ENCODE measurements around the gene PROM1. TPM values are rescaled to one million over a fixed set of nuclear protein-coding genes. Genes with fewer than 3 reads are reported as not detected.

Gene PROM1
- total RNA-seq, 1 experiment from 2014 or later, result 0.27 TPM

GRCh38 chr4:16029886-16030285, 53.9 kb downstream of the PROM1 start:
- DNase-seq (ENCODE audit: extremely low read depth, low read depth), result no peak

GRCh38 chr4:16029262-16029661, 54.6 kb downstream of the PROM1 start:
- no peak for DNase-seq (ENCODE audit: extremely low read depth, low read depth)

- no peak for DNase-seq (ENCODE audit: extremely low read depth, low read depth)
Measured at GRCh38 chr4:16027626-16028025, 56.2 kb downstream of the PROM1 start.

- DNase-seq (ENCODE audit: extremely low read depth, low read depth), result no peak
Measured at GRCh38 chr4:16027114-16027513, 56.7 kb downstream of the PROM1 start.

GRCh38 chr4:16026160-16026761, 57.6 kb downstream of the PROM1 start:
- DNase-seq (ENCODE audit: extremely low read depth, low read depth), result peak; percentile 38

GRCh38 chr4:16025268-16025667, 58.6 kb downstream of the PROM1 start:
- no peak for DNase-seq (ENCODE audit: extremely low read depth, low read depth)

GRCh38 chr4:16023776-16024408, 59.9 kb downstream of the PROM1 start:
- DNase-seq (ENCODE audit: extremely low read depth, low read depth), result no peak

- DNase-seq (ENCODE audit: extremely low read depth, low read depth), result no peak
Measured at GRCh38 chr4:16021804-16022560, 61.8 kb downstream of the PROM1 start.

GRCh38 chr4:16019649-16020048, 64.2 kb downstream of the PROM1 start:
- DNase-seq (ENCODE audit: extremely low read depth, low read depth), result no peak

- DNase-seq (ENCODE audit: extremely low read depth, low read depth), result no peak
Measured at GRCh38 chr4:16018841-16019240, 65.0 kb downstream of the PROM1 start.

GRCh38 chr4:16018061-16018676, 65.7 kb downstream of the PROM1 start:
- no peak for DNase-seq (ENCODE audit: extremely low read depth, low read depth)

- DNase-seq (ENCODE audit: extremely low read depth, low read depth), result no peak
Measured at GRCh38 chr4:16016536-16016935, 67.3 kb downstream of the PROM1 start.

GRCh38 chr4:16011173-16011572, 72.7 kb downstream of the PROM1 start:
- no peak for DNase-seq (ENCODE audit: extremely low read depth, low read depth)

- no peak for DNase-seq (ENCODE audit: extremely low read depth, low read depth)
Measured at GRCh38 chr4:16009153-16009552, 74.7 kb downstream of the PROM1 start.

GRCh38 chr4:16007471-16008095, 76.2 kb downstream of the PROM1 start:
- no peak for DNase-seq (ENCODE audit: extremely low read depth, low read depth)

- DNase-seq (ENCODE audit: extremely low read depth, low read depth), result no peak
Measured at GRCh38 chr4:16006771-16007446, 76.9 kb downstream of the PROM1 start.

GRCh38 chr4:16005676-16006075, 78.1 kb downstream of the PROM1 start:
- no peak for DNase-seq (ENCODE audit: extremely low read depth, low read depth)

GRCh38 chr4:16001484-16001858, 82.4 kb downstream of the PROM1 start:
- peak; percentile 63 for DNase-seq (ENCODE audit: extremely low read depth, low read depth)

GRCh38 chr4:16000708-16001483, 82.9 kb downstream of the PROM1 start:
- DNase-seq (ENCODE audit: extremely low read depth, low read depth), result no peak

GRCh38 chr4:15996773-15997172, 87.0 kb downstream of the PROM1 start:
- DNase-seq (ENCODE audit: extremely low read depth, low read depth), result no peak
